Measurements from ENCODE around the gene AGBL4.

Gene AGBL4

GRCh38 chr1:48948562-48948961, 1075.2 kb downstream of the AGBL4 start:
- DNase-seq (ENCODE audit: low read depth in 3 of 3, low spot score in 1 of 3): no peak

GRCh38 chr1:48947761-48948537, 1075.8 kb downstream of the AGBL4 start:
- no peak for DNase-seq (ENCODE audit: low read depth in 3 of 3, low spot score in 1 of 3)

GRCh38 chr1:48946070-48946469, 1077.7 kb downstream of the AGBL4 start:
- no peak for DNase-seq (ENCODE audit: low read depth in 3 of 3, low spot score in 1 of 3)

GRCh38 chr1:48944811-48945210, 1078.9 kb downstream of the AGBL4 start:
- DNase-seq (ENCODE audit: low read depth in 3 of 3, low spot score in 1 of 3): no peak

DNA sequence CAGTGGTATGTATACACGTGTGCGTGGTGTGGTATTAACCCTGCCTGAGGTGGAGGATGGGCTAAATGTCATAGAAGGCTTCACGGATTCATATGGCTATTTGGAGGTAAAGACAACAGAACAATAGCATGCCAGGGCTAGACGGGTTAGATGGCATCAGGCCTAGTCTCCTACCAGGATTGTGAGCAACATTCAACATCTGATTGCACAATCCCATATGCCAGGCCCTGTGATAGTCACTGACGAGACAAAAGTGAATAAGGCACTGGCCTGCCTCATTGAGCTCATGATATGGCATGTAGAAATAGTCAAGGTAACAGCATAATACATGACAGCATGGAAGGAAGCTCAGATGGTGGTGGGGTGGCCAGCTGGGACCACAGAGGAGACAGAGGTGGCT, 1079.9 kb downstream of the AGBL4 start:
- no peak for DNase-seq (ENCODE audit: low read depth in 3 of 3, low spot score in 1 of 3)

DNA sequence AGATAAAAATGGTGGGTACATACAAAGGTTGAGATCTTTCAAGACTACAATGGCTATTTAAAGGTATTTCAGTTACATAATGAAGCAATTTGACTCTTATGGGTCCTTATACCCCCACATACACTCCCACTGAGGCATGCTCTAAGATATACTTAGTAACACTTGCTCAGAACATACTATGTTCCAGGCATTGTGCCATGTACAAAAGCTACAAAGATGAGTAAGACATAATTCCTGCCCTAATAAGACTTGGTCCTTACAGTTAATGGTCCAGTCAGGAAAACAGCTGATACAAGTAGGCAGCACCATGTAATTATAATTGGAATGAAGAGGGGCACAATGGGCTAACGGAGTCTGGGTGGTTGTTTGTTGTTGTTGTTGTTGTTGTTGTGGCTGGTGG, 1080.4 kb downstream of the AGBL4 start:
- no peak for DNase-seq (ENCODE audit: low read depth in 3 of 3, low spot score in 1 of 3)

- no peak for DNase-seq (ENCODE audit: low read depth in 3 of 3, low spot score in 1 of 3)
Observed at GRCh38 chr1:48940962-48941732, 1082.6 kb downstream of the AGBL4 start.

GRCh38 chr1:48940354-48940753, 1083.4 kb downstream of the AGBL4 start:
- DNase-seq (ENCODE audit: low read depth in 3 of 3, low spot score in 1 of 3): no peak

- no peak for DNase-seq (ENCODE audit: low read depth in 3 of 3, low spot score in 1 of 3)
Observed at GRCh38 chr1:48939828-48940227, 1083.9 kb downstream of the AGBL4 start.

DNA sequence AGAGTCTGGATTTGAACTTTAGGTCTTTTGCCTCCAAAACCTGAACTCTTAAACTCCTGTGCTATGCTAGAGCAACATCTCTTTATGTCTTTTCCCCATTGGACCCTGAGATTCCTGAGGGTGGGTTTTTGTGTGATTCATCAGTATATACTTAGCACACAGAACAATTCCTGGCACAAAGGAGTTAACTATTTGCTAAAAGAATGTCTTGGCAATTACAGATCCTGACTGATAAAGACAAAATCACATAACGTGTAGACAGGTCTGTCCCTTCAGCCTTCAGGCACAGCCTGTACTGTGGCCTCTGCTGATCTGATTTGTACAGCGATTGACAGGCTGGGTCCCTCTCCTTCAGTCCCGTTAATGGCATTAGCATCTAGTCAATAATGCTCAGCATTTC, 1084.7 kb downstream of the AGBL4 start:
- DNase-seq (ENCODE audit: low read depth in 3 of 3, low spot score in 1 of 3): no peak

DNA sequence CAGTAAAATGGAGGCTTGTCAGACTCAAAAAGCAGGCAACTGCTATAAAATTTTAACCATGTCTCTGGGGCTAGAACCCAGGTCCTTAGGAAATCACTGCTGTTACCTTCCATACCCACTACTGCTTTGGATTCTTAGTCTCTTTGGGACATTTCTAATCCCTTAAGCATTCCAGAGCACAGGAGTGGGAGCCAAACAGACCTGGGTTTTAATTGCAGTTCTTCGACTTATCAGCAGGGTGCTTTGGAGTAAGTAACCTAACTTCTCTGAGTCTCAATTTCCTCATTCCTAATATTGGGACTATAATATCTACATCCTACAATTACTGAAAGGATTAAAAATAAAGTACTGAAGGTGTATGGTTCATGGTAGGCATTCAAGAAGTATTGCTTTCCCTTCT, 1086.0 kb downstream of the AGBL4 start:
- no peak for DNase-seq (ENCODE audit: low read depth in 3 of 3, low spot score in 1 of 3)

DNA sequence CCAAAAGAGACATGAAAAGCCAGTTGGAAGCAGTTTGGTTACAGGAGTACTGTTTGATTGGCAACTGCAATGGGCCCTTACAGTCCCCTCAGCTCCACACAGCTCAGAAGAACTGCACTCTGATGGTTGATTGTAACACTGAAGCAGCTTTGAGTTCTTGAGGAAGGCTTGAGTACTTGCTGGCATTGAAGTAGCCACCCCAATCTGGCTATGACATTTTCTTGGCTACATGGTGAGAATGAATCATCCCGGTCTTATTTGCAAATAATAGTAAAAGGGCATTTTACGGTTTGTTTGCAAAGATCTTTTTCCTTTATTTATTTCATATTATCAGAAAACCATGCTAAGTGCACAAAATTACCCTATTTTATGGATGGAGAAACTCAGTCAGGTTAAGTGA, 1087.3 kb downstream of the AGBL4 start:
- DNase-seq (ENCODE audit: low read depth in 3 of 3, low spot score in 1 of 3): no peak

- no peak for DNase-seq (ENCODE audit: low read depth in 3 of 3, low spot score in 1 of 3)
Observed at GRCh38 chr1:48932366-48932765, 1091.4 kb downstream of the AGBL4 start.

- DNase-seq (ENCODE audit: low read depth in 3 of 3, low spot score in 1 of 3): no peak
Observed at GRCh38 chr1:48931506-48932192, 1092.1 kb downstream of the AGBL4 start.

- DNase-seq (ENCODE audit: low read depth in 3 of 3, low spot score in 1 of 3): no peak
Observed at GRCh38 chr1:48930011-48930410, 1093.7 kb downstream of the AGBL4 start.

DNA sequence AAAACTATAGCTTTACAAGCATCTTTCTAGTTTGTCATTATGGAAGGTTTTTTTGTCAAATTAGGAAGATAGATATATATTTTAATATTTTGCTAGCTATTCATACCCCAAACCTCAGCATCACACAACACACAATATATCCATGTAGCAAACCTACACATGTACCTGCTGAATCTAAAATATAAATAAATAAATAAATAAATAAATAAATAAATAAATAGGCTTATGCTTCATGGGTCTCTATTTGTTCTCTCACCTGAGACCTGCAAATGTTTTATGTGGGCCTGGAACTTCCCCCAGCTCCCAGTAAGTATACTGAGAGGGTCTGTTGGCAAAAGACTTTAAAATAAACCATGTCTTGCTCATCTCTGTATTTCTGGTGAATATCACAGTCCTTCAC, 1099.7 kb downstream of the AGBL4 start:
- no peak for DNase-seq (ENCODE audit: low read depth in 3 of 3, low spot score in 1 of 3)

GRCh38 chr1:48923116-48923515, 1100.6 kb downstream of the AGBL4 start:
- DNase-seq (ENCODE audit: low read depth in 3 of 3, low spot score in 1 of 3): no peak

GRCh38 chr1:48920851-48921250, 1102.9 kb downstream of the AGBL4 start:
- DNase-seq (ENCODE audit: low read depth in 3 of 3, low spot score in 1 of 3): no peak

GRCh38 chr1:48917901-48918603, 1105.7 kb downstream of the AGBL4 start:
- DNase-seq (ENCODE audit: low read depth in 3 of 3, low spot score in 1 of 3): no peak

DNA sequence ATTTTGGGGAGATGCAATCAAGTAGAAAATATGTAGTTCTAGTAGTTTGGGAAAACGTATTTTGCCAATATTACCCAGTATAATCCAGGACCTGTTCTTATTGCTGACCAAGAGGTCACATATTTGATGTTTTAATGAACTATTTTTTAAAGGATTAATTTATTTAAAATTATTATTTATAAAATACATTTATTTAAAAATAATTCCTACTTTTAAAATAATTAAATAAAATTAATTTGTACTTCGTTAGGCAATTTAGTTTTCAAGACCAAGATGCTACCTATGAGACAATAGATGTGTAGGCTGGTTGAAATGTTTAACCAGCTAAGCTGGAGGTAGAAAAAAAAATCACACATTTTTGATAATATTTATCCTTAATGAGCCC, 1106.7 kb downstream of the AGBL4 start:
- no peak for DNase-seq (ENCODE audit: low read depth in 3 of 3, low spot score in 1 of 3)
